Stimulated activated CD4-positive, alpha-beta T cell treated with anti-CD3 and anti-CD28 coated beads, TNF-alpha, amount 100 ng/mL, for 48 hours (primary cell): Measurements from ENCODE around the gene ZNF782.
"Not testable (repeated sequence)": the region's sequence is repeated elsewhere in the genome, so short reads cannot be mapped to it uniquely, and the experiment has no call there.

Experiments used
- DNase-seq, 3 donors: peaks; one replicate each; pipeline ENCODE4 v3.0.0-alpha.2; 2020; ENCODE audit warnings: low read depth in 3 of 3

ZNF782 gene

GRCh38 chr9:96853781-96854650, at the start of gene ZNF782:
ZNF782 (minus strand) TSS chr9:96854514; CDS start chr9:96851961, 2,553 bp downstream.
- peak; percentile 71 to 75 (median 71) for DNase-seq

- not testable (repeated sequence) for DNase-seq
Observed at GRCh38 chr9:96900010-96900409, 45.7 kb upstream of the ZNF782 start.

- DNase-seq, result no peak
Observed at GRCh38 chr9:96892131-96892530, 37.8 kb upstream of the ZNF782 start.

- no peak for DNase-seq
Observed at GRCh38 chr9:96888591-96888990, 34.3 kb upstream of the ZNF782 start.

- no peak for DNase-seq
Observed at GRCh38 chr9:96885424-96885823, 31.1 kb upstream of the ZNF782 start.

GRCh38 chr9:96884443-96884842, 30.1 kb upstream of the ZNF782 start:
- DNase-seq, result no peak

- no peak for DNase-seq
Observed at GRCh38 chr9:96883922-96884321, 29.6 kb upstream of the ZNF782 start.

- DNase-seq, result no peak
Observed at GRCh38 chr9:96877269-96877668, 23.0 kb upstream of the ZNF782 start.

- DNase-seq, result peak in 1 of 3 donors; percentile 31
Observed at GRCh38 chr9:96875461-96876142, 21.3 kb upstream of the ZNF782 start.

- DNase-seq, result no peak
Observed at GRCh38 chr9:96874947-96875460, 20.7 kb upstream of the ZNF782 start.

- DNase-seq, result no peak
Observed at GRCh38 chr9:96874201-96874785, 20.0 kb upstream of the ZNF782 start.

- no peak for DNase-seq
Observed at GRCh38 chr9:96871176-96871575, 16.9 kb upstream of the ZNF782 start.

GRCh38 chr9:96868709-96869108, 14.4 kb upstream of the ZNF782 start:
- no peak for DNase-seq

GRCh38 chr9:96867079-96867804, 12.9 kb upstream of the ZNF782 start:
- no peak for DNase-seq

GRCh38 chr9:96865240-96865639, 10.9 kb upstream of the ZNF782 start:
- DNase-seq, result not testable (repeated sequence)

GRCh38 chr9:96859461-96860198, 5.3 kb upstream of the ZNF782 start:
- no peak for DNase-seq

- no peak for DNase-seq
Observed at GRCh38 chr9:96858670-96859069, 4.4 kb upstream of the ZNF782 start.

- no peak for DNase-seq
Observed at GRCh38 chr9:96858018-96858573, 3.8 kb upstream of the ZNF782 start.

GRCh38 chr9:96856363-96857286, 2.3 kb upstream of the ZNF782 start:
- peak; percentile 41 to 54 (median 47) for DNase-seq
